HG03280 (cell line): ENCODE results near the gene CRIM1.
"Not testable (repeated sequence)": the region's sequence is repeated elsewhere in the genome, so short reads cannot be mapped to it uniquely, and the experiment has no call there.

ENCODE experiments used
- ATAC-seq: cut with Tn5 transposase; IDR thresholded peaks from one replicate; pipeline ENCODE4 v1.9.1; 2021; ENCODE audit warnings: mild to moderate bottlenecking, moderate library complexity; ENCODE audit not compliant: unreplicated experiment

The CRIM1 gene, protein sequence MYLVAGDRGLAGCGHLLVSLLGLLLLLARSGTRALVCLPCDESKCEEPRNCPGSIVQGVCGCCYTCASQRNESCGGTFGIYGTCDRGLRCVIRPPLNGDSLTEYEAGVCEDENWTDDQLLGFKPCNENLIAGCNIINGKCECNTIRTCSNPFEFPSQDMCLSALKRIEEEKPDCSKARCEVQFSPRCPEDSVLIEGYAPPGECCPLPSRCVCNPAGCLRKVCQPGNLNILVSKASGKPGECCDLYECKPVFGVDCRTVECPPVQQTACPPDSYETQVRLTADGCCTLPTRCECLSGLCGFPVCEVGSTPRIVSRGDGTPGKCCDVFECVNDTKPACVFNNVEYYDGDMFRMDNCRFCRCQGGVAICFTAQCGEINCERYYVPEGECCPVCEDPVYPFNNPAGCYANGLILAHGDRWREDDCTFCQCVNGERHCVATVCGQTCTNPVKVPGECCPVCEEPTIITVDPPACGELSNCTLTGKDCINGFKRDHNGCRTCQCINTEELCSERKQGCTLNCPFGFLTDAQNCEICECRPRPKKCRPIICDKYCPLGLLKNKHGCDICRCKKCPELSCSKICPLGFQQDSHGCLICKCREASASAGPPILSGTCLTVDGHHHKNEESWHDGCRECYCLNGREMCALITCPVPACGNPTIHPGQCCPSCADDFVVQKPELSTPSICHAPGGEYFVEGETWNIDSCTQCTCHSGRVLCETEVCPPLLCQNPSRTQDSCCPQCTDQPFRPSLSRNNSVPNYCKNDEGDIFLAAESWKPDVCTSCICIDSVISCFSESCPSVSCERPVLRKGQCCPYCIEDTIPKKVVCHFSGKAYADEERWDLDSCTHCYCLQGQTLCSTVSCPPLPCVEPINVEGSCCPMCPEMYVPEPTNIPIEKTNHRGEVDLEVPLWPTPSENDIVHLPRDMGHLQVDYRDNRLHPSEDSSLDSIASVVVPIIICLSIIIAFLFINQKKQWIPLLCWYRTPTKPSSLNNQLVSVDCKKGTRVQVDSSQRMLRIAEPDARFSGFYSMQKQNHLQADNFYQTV

GRCh38 chr2:36355151-36355889, at the start of gene CRIM1:
Gene CRIM1 (plus strand): TSS chr2:36355778. CDS start chr2:36356293, 515 bp downstream.
- ATAC-seq, result peak; percentile 41

DNA sequence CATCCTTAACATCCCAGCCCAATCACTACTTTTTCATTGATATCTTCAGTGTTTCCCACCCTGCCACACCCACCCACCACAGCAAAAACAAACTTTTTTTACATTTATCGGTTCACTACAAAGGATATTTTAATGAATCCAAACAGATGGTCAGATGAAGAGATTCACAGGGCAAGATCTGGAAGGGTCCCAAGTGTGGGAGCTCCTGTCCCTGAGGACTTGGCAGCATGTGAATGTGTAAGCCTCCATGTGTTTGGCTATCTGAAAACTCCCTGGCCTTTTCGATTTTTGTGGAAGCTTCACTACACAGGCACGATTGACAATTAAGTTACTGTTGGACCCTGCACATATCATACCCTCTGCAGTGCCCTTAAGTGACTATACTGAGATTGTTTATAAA, 48.1 kb upstream of the CRIM1 start:
- ATAC-seq, result no peak

DNA sequence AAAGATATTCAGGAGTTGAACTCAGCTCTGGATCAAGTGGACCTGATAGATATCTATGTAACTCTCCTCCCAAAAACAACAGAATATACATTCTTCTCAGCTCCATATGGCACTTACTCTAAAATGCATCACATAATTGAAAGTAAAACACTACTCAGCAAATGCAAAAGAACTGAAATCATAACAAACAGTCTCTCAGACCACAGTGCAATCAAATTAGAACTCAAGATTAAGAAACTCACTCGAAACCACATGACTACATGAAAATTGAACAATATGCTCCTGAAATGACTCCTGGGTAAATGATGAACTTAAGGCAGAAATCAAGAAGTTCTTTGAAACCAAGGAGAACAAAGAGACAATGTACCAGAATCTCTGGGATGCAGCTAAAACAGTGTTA, 45.1 kb upstream of the CRIM1 start:
- not testable (repeated sequence) for ATAC-seq

- ATAC-seq, result no peak
These were observed 37.0 kb upstream of the CRIM1 start for GRCh38 chr2:36318547-36318946.

DNA sequence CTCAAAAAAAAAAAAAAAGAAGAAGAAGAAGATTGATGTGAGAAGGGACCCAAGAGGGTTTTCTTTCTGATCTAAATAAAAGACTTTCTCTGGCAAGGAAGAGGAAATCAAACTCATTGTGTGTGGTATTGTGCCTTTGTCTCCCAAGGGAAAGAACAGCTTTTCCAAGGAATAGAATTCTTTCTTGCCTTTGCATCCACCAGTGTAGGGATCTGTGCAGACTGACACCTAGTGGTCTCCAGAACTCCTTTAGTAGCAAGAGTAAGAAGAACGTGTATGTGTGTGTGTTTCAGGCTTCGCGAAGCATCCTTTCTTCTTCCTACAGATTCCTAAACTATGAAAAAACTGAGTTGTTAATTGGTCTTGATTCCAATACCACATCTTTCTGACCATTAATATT, 33.5 kb upstream of the CRIM1 start:
- no peak for ATAC-seq

- ATAC-seq, result no peak
These were observed 29.3 kb upstream of the CRIM1 start for GRCh38 chr2:36326286-36326685.

GRCh38 chr2:36329251-36329650, 26.3 kb upstream of the CRIM1 start:
- ATAC-seq, result no peak

DNA sequence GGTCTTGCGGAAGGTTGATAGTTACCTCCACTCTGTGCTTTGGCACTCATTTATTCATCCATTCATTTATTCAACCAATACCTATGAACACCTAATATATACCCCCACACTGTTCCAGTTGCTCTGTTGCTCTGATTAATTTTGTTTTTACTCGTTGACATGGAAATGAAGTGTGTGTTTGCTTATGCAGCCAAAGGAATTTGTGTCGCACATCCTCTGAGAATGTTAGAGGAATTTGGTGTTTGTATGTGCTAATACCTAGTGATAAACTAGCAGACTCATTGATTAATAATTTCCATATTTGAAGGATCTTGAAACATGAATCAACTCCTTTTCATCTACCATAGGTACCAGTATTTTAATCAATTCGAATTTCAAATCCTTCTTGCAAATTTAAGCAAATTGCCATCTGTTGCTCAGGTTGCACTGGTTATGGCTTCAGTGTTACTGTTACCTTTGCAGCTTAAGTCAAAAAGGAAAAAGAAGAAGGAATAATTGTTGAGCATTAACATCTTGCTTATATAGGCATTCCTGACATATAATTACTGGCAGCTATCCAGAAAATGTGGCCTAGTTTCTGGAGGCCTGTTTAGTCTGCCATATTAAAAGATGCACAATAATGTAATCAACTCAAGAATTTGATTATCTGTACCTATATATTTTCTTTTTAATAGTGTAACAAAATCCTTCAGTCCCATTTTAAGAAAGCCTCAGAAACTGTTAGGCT, 25.7 kb upstream of the CRIM1 start:
- no peak for ATAC-seq

DNA sequence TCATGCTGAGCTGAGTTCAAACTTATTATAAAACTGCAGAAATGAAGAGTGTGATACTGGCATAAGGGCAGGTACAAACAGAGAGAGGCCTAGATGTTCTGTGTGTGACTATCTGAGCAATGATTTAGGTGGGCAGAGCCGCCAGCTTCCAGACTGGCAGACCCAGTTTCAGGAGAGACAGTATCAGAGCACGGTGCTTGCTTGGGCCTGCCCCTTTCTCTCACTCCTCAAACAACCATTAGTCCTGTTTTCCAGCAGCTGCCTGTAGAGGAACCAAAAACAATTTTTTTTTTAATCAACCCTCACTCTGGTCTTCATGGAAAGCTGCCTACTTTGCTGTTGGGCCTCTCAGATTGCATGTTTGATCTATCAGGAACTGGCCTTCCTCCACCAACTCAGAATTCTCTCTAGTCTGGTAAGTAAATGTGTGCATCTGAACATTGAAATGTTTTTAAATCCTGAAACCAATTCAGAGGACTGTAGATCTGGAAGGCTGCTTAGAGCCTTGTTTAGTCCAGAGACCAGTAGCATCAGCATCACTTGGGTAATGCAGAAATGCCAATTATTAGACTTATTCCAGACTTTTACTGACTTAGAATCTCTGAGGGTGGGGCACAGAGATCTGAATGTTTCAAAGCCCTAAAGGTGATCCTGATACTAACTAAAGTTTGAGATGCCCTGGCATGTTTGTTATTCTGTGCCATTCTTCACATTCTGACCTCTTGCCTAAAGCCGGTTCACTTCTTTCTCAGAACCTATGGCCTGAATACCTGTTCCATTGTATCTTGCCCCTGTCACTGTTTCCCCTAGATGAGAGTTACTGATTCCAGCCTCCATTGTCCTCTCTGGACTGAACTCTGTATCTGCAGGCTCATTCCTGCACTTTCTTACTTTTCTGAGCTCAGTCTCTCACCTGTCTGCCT, 24.8 kb upstream of the CRIM1 start:
- ATAC-seq, result no peak

DNA sequence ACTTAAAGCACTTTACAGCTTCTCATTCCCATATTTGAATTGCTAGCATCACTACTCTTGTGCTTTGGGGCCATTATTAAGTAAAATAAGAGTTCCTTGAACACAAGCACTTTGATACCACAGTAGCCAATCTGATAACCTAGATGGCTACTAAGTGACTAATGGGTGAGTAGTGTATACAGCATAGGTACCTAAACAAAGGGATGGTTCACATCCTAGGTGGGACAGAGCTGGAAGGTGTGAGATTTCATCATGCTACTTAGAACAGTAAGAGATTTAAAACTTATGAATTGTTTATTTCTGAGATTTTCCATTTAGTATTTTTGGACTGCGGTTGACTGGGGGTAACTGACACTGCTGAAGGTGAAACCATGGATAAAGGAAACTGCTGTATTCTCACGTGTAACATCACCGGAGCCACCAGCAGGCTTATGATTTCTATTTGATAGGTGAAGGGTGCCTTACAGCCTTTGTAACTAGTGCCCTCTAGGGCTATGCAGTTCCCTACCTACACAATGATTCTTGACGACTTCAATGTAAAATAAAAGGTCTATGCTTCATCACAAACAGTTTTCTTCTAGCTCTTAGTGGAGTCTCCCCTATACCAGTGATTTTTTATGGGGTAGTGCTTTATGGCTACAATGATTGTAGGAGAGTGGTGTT, 22.1 kb upstream of the CRIM1 start:
- no peak for ATAC-seq

DNA sequence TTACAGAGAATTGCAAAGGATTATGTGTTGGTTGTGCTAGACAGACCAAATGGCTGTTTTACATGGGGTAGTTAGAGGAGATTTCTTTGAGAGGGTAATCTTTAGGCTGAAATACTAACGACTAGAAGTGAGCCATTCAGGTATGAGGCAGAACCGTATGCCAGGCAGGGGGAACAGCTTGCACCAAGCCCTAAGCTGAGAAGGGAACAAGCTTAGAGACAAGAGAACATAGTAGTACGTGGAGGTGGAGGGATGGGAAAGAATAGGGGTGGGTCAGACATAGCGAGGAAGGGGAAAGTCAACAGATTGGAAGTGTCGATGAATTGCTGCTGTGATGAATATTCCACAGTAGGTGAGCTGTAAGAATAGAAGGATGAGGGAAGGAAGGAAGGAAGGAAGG, 20.0 kb upstream of the CRIM1 start:
- ATAC-seq, result no peak

- no peak for ATAC-seq
These were observed 19.3 kb upstream of the CRIM1 start for GRCh38 chr2:36336321-36336720.

GRCh38 chr2:36337354-36337753, 18.2 kb upstream of the CRIM1 start:
- ATAC-seq, result no peak

DNA sequence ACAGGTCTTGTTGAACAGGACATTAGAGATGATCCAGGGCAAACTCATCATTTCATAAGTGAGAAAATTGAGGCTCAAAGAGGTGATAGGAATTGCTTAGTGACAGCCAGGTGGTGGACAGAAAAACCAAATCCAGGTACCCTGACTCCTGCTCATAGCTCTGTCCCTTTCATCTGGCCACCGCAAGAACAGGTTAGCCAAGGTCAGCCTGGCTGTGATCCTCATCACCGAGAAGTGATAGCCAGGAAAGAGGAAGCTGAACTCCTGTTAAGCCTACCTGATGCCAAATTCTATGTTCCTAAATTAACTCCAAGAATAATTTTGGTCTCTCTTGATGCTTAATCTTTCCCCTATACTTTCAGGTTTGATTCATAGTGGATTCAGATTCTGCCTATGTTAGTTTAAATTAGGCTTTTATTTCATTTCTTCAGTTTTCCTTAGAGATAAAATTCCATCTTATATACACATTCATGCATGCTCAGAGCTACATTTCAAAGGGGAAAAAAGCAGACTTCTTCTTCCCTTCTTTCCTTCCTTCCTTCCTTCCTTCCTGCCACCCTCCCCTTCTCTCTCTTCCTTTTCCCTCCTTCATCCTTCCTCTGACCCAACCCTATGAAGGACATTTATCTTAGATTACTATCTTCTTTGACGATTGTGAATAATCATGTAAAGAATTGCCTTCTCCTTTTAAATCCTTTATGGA, 17.3 kb upstream of the CRIM1 start:
- ATAC-seq, result no peak

DNA sequence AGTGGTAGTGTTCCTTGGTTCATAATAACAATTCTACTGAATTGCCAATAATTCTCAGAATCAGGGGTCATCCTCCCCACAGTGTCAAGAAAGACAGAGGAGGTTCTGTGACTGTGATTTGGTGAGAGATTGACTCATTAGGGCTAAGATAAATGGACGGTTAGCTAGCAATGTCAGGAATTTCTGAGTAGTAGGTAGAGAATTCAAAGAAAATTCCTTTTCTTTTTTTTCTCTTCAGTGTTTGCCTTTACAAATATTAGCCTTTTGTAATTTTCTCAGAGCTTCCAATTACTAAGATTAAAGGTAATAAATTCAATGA, 16.8 kb upstream of the CRIM1 start:
- no peak for ATAC-seq

DNA sequence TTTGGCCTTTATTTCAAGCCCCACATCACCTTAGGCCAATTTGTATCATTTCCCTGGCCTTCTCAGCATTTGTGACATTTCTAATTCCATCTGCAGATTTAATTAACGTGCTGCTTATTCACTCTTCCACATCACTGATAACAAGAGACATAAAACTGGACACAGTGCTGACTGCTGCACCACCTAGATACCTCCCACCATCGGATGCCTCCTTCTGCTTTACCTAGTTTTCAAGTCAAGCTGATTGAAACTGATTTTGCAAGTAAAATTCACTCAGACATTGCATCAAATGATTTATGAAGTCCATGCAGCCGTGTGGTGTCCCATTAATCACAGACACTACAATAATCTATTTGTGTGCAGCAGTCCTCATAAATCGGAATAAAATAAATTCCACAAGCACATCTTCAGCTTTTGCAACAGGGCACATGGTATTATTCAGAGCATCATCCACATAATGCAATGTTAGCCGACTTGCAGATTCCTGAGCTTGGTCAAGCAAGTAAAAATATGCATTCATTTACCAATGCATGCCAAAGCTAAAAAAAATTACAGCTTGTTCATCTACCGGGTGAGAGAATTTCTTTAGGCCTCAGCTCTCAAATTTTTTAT, 15.9 kb upstream of the CRIM1 start:
- ATAC-seq, result no peak

GRCh38 chr2:36343606-36344005, 12.0 kb upstream of the CRIM1 start:
- ATAC-seq, result no peak

DNA sequence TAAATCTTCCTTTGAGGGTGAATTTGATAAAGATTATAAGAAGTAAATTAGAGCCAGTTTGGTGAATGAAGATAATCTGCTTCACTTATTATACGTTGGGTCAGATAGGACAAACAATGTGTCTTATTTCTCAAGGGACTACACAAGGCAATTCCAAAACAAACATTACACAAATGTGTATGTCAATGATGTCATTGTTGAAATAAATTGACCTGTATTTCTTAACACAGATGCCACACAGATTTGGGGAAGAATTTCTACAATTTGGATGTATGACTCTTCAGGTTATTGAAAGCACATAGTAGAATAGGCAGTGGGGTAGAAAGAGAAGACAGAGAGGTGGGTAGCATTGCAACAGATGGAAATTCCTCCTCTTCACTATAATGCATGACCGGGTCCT, 6.9 kb upstream of the CRIM1 start:
- ATAC-seq, result no peak
